Amniotic stem cell (primary cell): ENCODE data around the gene PRR11.
"Not testable (repeated sequence)": the region's sequence is repeated elsewhere in the genome, so short reads cannot be mapped to it uniquely, and the experiment has no call there.

Experiments used
- DNase-seq: peaks from one replicate; lab custom pipeline; 2025; lab: John Stamatoyannopoulos, UW

The PRR11 gene

GRCh38 chr17:59152925-59153324 is 2.6 kb upstream of the PRR11 start:
- no peak for DNase-seq

GRCh38 chr17:59154292-59154720 is 1.2 kb upstream of the PRR11 start:
- no peak for DNase-seq

- DNase-seq, result peak; percentile 63
Observed at GRCh38 chr17:59154721-59155438, 666 bp upstream of the PRR11 start, which contains the start of gene SKA2. Gene SKA2 (minus strand): TSS chr17:59155186. CDS start chr17:59155163, 23 bp downstream.

- no peak for DNase-seq
Observed at GRCh38 chr17:59160157-59161025, 4.8 kb downstream of the PRR11 start.

GRCh38 chr17:59161477-59161876 is 5.9 kb downstream of the PRR11 start:
- DNase-seq, result no peak

- no peak for DNase-seq
Observed at GRCh38 chr17:59165933-59166342, 10.4 kb downstream of the PRR11 start.

- no peak for DNase-seq
Observed at GRCh38 chr17:59167571-59168001, 12.0 kb downstream of the PRR11 start.

- DNase-seq, result no peak
Observed at GRCh38 chr17:59172436-59173004, 17.0 kb downstream of the PRR11 start.

GRCh38 chr17:59174671-59175070 is 19.1 kb downstream of the PRR11 start:
- no peak for DNase-seq

- no peak for DNase-seq
Observed at GRCh38 chr17:59175076-59175475, 19.5 kb downstream of the PRR11 start.

GRCh38 chr17:59178266-59178985 is 22.9 kb downstream of the PRR11 start:
- no peak for DNase-seq

GRCh38 chr17:59179601-59180000 is 24.1 kb downstream of the PRR11 start:
- DNase-seq, result not testable (repeated sequence)

GRCh38 chr17:59180626-59181025 is 25.1 kb downstream of the PRR11 start:
- no peak for DNase-seq

- no peak for DNase-seq
Observed at GRCh38 chr17:59181481-59181880, 25.9 kb downstream of the PRR11 start.

GRCh38 chr17:59185997-59186396 is 30.5 kb downstream of the PRR11 start:
- no peak for DNase-seq

GRCh38 chr17:59186850-59187249 is 31.3 kb downstream of the PRR11 start:
- DNase-seq, result no peak

GRCh38 chr17:59190806-59191205 is 35.3 kb downstream of the PRR11 start:
- no peak for DNase-seq

- DNase-seq, result no peak
Observed at GRCh38 chr17:59193336-59193862, 37.9 kb downstream of the PRR11 start.

GRCh38 chr17:59199398-59199797 is 43.9 kb downstream of the PRR11 start:
- DNase-seq, result no peak

- DNase-seq, result no peak
Observed at GRCh38 chr17:59202320-59202719, 46.8 kb downstream of the PRR11 start.

GRCh38 chr17:59219370-59219769 is 63.8 kb downstream of the PRR11 start:
- DNase-seq, result no peak

- DNase-seq, result no peak
Observed at GRCh38 chr17:59219992-59220327, 64.4 kb downstream of the PRR11 start.
